Neural cell (in vitro differentiated cells): ENCODE data around the gene PRICKLE2.

ENCODE experiments used
- CTCF ChIP-seq: fragments of 450-650 bp; IDR thresholded peaks from 2 replicates; pipeline ENCODE4 v1.5.1; 2014; ENCODE audit warnings: antibody characterized with exemption, mild to moderate bottlenecking, moderate library complexity; ENCODE audit not compliant: poor library complexity, severe bottlenecking
- EP300 ChIP-seq: fragments of 450-650 bp; conservative IDR thresholded peaks from 2 replicates; pipeline ENCODE4 v1.6.1; 2014; ENCODE audit warnings: antibody characterized with exemption, mild to moderate bottlenecking, moderate library complexity; ENCODE audit not compliant: poor library complexity, severe bottlenecking
- POLR2AphosphoS5 ChIP-seq: IDR thresholded peaks from 2 replicates; pipeline ENCODE4 v1.6.1; 2012
- RAD21 ChIP-seq: fragments of 450-650 bp; conservative IDR thresholded peaks from 2 replicates; pipeline ENCODE4 v1.6.1; 2014; ENCODE audit warnings: antibody characterized with exemption, mild to moderate bottlenecking, moderate library complexity
- TF ChIP-seq, protein P1 (sequence below): IDR thresholded peaks from 2 replicates; pipeline ENCODE4 v1.6.1; 2012; ENCODE audit warnings: borderline replicate concordance

DNA sequence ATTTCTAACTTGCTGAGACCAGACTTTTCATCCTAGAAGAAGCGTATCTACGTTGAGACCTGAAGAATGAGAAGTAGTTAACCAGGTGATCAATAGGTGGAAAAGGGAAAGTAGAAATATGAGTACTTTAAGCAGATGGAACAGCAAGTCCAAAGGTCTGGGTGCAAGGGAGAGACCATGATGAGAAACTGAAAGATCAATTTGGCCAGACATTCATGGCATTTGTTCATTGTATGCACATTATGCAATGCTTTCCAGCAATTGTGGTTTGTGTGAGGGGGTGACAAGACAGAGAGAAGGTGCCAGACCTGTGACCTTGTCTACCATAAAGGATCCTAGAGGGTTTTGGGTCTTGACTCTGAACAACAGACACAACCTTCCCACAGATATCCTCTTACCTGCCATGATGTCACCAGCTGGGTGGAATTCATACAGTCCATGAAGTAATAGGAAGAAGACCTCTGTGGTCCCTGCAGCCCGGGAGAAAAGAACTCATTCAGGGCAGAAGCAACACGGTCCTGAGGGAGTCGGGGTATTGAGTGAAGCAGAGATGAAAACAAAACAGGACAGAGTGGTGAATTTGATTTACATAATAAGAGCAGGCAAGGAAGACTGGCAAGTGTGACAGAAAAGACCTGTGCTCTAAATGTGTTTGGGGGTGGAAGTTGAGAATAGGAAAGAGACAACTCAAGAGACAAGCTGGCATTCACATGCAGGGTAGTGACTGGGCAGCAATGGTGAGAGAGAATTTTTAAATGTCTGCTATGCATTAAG, 138.6 kb downstream of the PRICKLE2 start:
- TF ChIP-seq RAD21: no peak
- TF ChIP-seq POLR2AphosphoS5: no peak
- TF ChIP-seq CTCF: no peak
- TF ChIP-seq EP300: no peak
- TF ChIP-seq, protein P1, sequence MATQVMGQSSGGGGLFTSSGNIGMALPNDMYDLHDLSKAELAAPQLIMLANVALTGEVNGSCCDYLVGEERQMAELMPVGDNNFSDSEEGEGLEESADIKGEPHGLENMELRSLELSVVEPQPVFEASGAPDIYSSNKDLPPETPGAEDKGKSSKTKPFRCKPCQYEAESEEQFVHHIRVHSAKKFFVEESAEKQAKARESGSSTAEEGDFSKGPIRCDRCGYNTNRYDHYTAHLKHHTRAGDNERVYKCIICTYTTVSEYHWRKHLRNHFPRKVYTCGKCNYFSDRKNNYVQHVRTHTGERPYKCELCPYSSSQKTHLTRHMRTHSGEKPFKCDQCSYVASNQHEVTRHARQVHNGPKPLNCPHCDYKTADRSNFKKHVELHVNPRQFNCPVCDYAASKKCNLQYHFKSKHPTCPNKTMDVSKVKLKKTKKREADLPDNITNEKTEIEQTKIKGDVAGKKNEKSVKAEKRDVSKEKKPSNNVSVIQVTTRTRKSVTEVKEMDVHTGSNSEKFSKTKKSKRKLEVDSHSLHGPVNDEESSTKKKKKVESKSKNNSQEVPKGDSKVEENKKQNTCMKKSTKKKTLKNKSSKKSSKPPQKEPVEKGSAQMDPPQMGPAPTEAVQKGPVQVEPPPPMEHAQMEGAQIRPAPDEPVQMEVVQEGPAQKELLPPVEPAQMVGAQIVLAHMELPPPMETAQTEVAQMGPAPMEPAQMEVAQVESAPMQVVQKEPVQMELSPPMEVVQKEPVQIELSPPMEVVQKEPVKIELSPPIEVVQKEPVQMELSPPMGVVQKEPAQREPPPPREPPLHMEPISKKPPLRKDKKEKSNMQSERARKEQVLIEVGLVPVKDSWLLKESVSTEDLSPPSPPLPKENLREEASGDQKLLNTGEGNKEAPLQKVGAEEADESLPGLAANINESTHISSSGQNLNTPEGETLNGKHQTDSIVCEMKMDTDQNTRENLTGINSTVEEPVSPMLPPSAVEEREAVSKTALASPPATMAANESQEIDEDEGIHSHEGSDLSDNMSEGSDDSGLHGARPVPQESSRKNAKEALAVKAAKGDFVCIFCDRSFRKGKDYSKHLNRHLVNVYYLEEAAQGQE: no peak
